Hematopoietic multipotent progenitor cell treated with erythropoietin and hydrocortisone succinate and interleukin-3 and kit ligand, for 8 days (in vitro differentiated cells): Measurements from ENCODE around the gene PI4K2B.
"Not testable (repeated sequence)": the region's sequence is repeated elsewhere in the genome, so short reads cannot be mapped to it uniquely, and the experiment has no call there.

Experiments used
- DNase-seq: peaks from one replicate; pipeline ENCODE4 v3.0.0-alpha.2; 2015

The PI4K2B gene

GRCh38 chr4:25308306-25308705 lies 74.5 kb downstream of the PI4K2B start:
- no peak for DNase-seq

- DNase-seq = no peak
Observed at GRCh38 chr4:25308761-25309160, 74.9 kb downstream of the PI4K2B start.

- peak; percentile 80 for DNase-seq
Observed at GRCh38 chr4:25310066-25310802, 76.4 kb downstream of the PI4K2B start.

- DNase-seq = peak; percentile 61
Observed at GRCh38 chr4:25310803-25311166, 77.0 kb downstream of the PI4K2B start.

GRCh38 chr4:25312496-25313200 lies 78.8 kb downstream of the PI4K2B start, which contains the start of gene ZCCHC4:
TSS of gene ZCCHC4 (plus strand) at chr4:25312774. CDS start at chr4:25312810, 36 bp downstream.
- peak; percentile 89 for DNase-seq

- DNase-seq = peak; percentile 32
Observed at GRCh38 chr4:25313201-25313895, 79.5 kb downstream of the PI4K2B start.

GRCh38 chr4:25320336-25320735 lies 86.5 kb downstream of the PI4K2B start:
- DNase-seq = no peak

GRCh38 chr4:25320773-25321172 lies 86.9 kb downstream of the PI4K2B start:
- no peak for DNase-seq

- no peak for DNase-seq
Observed at GRCh38 chr4:25321703-25322102, 87.9 kb downstream of the PI4K2B start.

GRCh38 chr4:25328463-25328862 lies 94.6 kb downstream of the PI4K2B start:
- not testable (repeated sequence) for DNase-seq
